Tibial artery (tissue), 4 donors: ENCODE measurements around the gene HES7.

ENCODE experiments used
- DNase-seq, 2 donors: peaks; one replicate each; pipeline ENCODE4 v3.0.0-alpha.2; 2019
- H3K27ac ChIP-seq, 2 donors: fragments of 200-600 bp; sonication (generic) in 1 of 2; 1 replicate in 1 of 2; 2 replicates in 1 of 2; pipeline ENCODE4 v1.5.1; 2018 to 2019; ENCODE audit warnings: mild to moderate bottlenecking in 1 of 2
- H3K27me3 ChIP-seq, 2 donors: fragments of 200-600 bp; sonication (generic) in 1 of 2; one replicate each; pipeline versions ENCODE4 v1.5.1 to v1.6.0; 2016 to 2019
- H3K36me3 ChIP-seq, 3 donors: fragments of 200-600 bp; sonication (generic) in 2 of 3; one replicate each; pipeline ENCODE4 v1.5.1; 2016 to 2019; ENCODE audit warnings: mild to moderate bottlenecking in 2 of 3
- H3K4me1 ChIP-seq, 4 donors: fragments of 200-600 bp; sonication (generic) in 2 of 4; 1 replicate in 3 of 4; 2 replicates in 1 of 4; pipeline ENCODE4 v1.5.1; 2016 to 2019
- H3K4me3 ChIP-seq, 2 donors: fragments of 200-600 bp; sonication (generic) in 1 of 2; 1 replicate in 1 of 2; 2 replicates in 1 of 2; pipeline ENCODE4 v1.5.1; 2018 to 2019; ENCODE audit warnings: mild to moderate bottlenecking in 2 of 2
- H3K9me3 ChIP-seq, 3 donors: fragments of 200-600 bp; sonication (generic) in 1 of 3; one replicate each; pipeline ENCODE4 v1.5.1; 2016 to 2019
- intact Hi-C: fragments of 100-400 bp; cut with DNase I; formaldehyde crosslinking; loops from one replicate; pipeline ENCODE4 v1.15.0; 2023; ENCODE audit warnings: low total_unique reads
- TF ChIP-seq, protein P1 (sequence below), 2 experiments: fragments of 200-600 bp in 1 of 2; fragments of 450-650 bp in 1 of 2; IDR thresholded peaks; one replicate each; pipeline ENCODE4 v1.5.1; 2017 to 2019; ENCODE audit warnings: antibody characterized with exemption in 2 of 2, mild to moderate bottlenecking in 1 of 2, moderate library complexity in 1 of 2

The HES7 gene

DNA sequence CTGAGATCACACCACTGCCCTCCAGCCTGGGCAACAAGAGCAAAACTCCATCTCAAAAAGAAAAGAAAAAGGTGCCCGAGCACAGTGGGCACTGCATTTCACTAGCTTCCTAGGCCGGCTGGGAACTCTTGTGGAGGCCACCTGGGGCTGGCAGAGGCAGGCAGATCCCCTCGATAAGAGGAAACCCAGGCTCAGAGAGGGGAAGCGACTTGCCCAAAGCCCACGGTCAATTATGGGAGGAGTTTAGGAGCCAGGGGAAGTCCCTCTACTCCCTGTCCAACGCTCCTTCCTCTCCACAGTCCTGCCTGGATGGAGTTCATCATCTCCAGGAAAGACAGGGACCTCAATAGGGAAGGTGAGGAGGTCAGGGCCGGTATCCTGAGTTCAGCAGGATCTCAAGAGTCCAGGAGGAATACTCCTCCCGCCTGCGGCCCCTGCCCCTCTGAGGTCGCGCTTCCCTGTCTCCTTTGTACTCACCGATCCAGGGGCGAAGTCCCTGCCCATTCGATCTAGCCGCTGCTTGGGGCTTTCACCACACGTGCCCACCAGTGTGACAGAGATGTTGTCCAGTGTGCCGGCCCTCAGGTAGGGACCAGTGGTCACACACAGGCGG, 6.4 kb downstream of the HES7 start:
- Histone ChIP-seq H3K4me3 (peak overlapping the region; percentile 51 to 70), H3K27me3 (peaks cover 0 to 50% of the 10 kb centered on the region in 2 donors), H3K36me3 (no peaks in the 10 kb centered on the region), H3K4me1 (peaks cover 0 to 44% (median 39%) of the 10 kb centered on the region in 4 donors), H3K27ac (no peak overlapping the region), H3K9me3 (no peaks in the 10 kb centered on the region)
- TF ChIP-seq, protein P1, sequence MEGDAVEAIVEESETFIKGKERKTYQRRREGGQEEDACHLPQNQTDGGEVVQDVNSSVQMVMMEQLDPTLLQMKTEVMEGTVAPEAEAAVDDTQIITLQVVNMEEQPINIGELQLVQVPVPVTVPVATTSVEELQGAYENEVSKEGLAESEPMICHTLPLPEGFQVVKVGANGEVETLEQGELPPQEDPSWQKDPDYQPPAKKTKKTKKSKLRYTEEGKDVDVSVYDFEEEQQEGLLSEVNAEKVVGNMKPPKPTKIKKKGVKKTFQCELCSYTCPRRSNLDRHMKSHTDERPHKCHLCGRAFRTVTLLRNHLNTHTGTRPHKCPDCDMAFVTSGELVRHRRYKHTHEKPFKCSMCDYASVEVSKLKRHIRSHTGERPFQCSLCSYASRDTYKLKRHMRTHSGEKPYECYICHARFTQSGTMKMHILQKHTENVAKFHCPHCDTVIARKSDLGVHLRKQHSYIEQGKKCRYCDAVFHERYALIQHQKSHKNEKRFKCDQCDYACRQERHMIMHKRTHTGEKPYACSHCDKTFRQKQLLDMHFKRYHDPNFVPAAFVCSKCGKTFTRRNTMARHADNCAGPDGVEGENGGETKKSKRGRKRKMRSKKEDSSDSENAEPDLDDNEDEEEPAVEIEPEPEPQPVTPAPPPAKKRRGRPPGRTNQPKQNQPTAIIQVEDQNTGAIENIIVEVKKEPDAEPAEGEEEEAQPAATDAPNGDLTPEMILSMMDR (IDR thresholded peaks at IDR 0.05): no peak
- DNase-seq: no peak
- intact Hi-C loops: loop anchor here (10.0 kb wide), 1 partner anchor 187 kb away; no protein-coding TSS in a partner anchor

DNA sequence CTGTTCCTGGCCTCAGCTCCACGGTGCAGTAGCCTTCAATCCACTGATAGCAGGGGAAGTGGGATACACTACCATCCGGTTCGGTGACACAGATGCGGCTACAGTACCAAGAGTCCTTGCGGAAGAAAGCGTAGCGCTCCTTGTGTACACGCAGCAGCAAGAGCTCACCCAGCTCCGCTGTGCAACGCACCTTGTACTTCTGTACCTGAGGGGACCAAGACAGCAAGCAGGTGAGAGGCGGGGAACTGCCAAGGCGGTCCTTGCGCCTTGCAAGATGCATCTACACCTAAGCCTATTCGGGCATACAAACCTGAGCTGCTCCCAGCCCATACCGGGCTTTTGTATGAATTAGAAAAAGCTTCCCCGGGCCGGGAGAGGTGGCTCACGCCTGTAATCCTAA, 7.1 kb downstream of the HES7 start:
- no peaks in the 10 kb centered on the region for H3K36me3 ChIP-seq
- peaks cover 0 to 57% of the 10 kb centered on the region in 2 donors for H3K27me3 ChIP-seq
- H3K4me3 ChIP-seq: no peak overlapping the region
- no peak overlapping the region for H3K27ac ChIP-seq
- TF ChIP-seq, protein P1 (IDR thresholded peaks at IDR 0.05): no peak
- no peaks in the 10 kb centered on the region for H3K9me3 ChIP-seq
- DNase-seq: no peak
- H3K4me1 ChIP-seq: peaks cover 0 to 37% (median 32%) of the 10 kb centered on the region in 4 donors
- intact Hi-C loops: loop anchor here (10.0 kb wide), 1 partner anchor 188 kb away; no protein-coding TSS in a partner anchor

DNA sequence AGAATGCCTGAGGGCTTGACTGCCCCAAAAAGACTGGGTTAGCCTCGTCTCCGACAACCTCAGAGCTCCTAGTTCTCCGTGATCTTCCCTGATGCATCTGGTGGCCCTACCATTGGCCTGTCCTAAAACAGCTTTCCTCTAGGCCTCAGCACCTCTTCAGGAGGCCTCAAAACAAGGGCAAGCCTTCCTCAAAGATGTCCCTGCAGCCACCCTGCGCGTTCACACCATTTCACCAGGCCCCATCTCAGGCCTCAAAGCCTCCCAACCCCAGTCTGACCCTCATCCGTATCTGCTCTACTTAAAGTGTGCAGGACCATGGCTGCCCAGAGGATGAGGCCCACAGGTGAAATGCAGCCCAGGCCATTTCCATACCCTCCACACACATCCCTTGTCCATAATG, 13.0 kb downstream of the HES7 start:
- TF ChIP-seq, protein P1 (IDR thresholded peaks at IDR 0.05): no peak
- no peak for DNase-seq
- Histone ChIP-seq H3K4me1 (peaks cover 0 to 12% (median 9%) of the 10 kb centered on the region in 4 donors), H3K36me3 (no peaks in the 10 kb centered on the region), H3K9me3 (no peaks in the 10 kb centered on the region), H3K27ac (no peak overlapping the region), H3K27me3 (peaks cover 0 to 85% of the 10 kb centered on the region in 2 donors), H3K4me3 (no peak overlapping the region)
- intact Hi-C loops: loop anchor here (10.0 kb wide), 1 partner anchor 194 kb away; no protein-coding TSS in a partner anchor

DNA sequence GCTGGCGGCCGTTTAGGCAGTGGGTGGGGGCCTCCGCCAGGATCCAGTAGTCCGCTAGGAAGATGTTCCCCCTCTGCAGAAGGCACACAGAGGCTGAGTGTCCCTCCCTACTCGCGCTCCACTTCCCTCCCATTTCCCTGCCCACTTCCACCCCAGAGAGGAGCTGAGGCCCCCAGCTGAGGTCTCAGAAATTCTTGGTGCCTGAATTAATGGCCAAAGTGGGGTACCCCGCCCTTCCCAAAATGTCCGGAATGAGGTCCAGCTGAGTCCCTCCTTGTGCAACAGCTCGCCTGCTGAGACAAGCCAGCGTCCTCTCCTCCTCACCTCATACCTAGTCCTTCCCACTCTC, 13.5 kb downstream of the HES7 start:
- Histone ChIP-seq H3K27me3 (peaks cover 0 to 81% of the 10 kb centered on the region in 2 donors), H3K4me1 (peaks cover 0 to 12% (median 9%) of the 10 kb centered on the region in 4 donors), H3K27ac (no peak overlapping the region), H3K36me3 (no peaks in the 10 kb centered on the region), H3K4me3 (no peak overlapping the region), H3K9me3 (no peaks in the 10 kb centered on the region)
- TF ChIP-seq, protein P1 (IDR thresholded peaks at IDR 0.05): no peak
- intact Hi-C loops: loop anchor here (10.0 kb wide), 1 partner anchor 194 kb away; no protein-coding TSS in a partner anchor
- no peak for DNase-seq

DNA sequence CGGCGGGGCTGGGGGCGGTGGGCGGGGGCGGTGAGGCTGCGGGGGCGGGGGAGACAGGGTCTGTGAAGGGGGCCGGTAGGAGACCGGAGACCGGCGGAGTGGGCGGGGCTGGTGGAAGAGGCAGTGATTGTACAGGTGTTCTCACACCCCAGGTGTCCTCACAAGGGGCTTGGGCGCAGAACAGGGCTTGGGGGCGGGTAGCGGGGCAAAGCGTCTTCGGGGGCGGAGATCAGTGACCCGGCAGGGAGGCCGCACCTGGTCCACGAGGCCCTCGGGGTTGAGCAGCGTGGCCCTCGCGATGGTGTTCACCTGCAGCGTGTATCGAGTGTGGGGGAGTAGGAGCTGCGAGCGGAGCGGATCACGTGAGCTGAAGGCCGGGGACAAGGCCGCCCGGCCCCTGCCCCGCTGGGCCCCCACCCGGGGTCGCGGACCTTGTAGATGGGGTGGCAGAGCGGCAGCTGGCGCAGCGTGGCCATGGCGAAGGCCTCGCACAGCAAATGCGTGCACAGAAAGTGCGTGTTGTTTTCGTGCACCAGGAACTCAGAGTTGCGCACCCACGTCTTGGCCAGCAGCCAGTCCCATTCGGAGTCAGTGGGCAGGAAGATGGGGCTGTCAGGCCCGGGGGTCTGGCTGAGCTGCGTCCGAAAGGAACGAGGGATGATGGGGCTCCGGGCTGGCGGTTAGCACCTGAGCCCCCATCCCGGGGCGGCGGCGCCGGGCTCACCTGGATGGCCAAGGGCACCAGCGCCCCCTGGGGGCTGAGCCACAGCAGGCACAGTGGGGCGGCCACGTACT, 14.0 kb downstream of the HES7 start:
- intact Hi-C loops: loop anchor here (10.0 kb wide), 1 partner anchor 195 kb away; no protein-coding TSS in a partner anchor
- Histone ChIP-seq H3K4me3 (no peak overlapping the region), H3K9me3 (no peaks in the 10 kb centered on the region), H3K27ac (no peak overlapping the region), H3K27me3 (peaks cover 0 to 75% of the 10 kb centered on the region in 2 donors), H3K36me3 (no peaks in the 10 kb centered on the region), H3K4me1 (peaks cover 0 to 12% (median 9%) of the 10 kb centered on the region in 4 donors)
- no peak for DNase-seq
- TF ChIP-seq, protein P1 (IDR thresholded peaks at IDR 0.05): peak; percentile 50 to 62
